MM.1S (cell line): ENCODE measurements around the gene PSMD11.
"Not testable (repeated sequence)": the region's sequence is repeated elsewhere in the genome, so short reads cannot be mapped to it uniquely, and the experiment has no call there.

Experiments used
- DNase-seq: peaks from one replicate; pipeline ENCODE4 v3.0.0-alpha.2; 2015
- H2AFZ ChIP-seq: fragments of 300-600 bp; sonication (generic); 2 replicates; pipeline ENCODE4 v1.6.0; 2016; ENCODE audit warnings: antibody characterized with exemption, low read length
- H3F3A ChIP-seq: fragments of 300-600 bp; sonication (generic); 2 replicates; pipeline ENCODE4 v1.6.1; 2016; ENCODE audit warnings: mild to moderate bottlenecking, antibody characterized with exemption, low read length, moderate library complexity, mixed read lengths; ENCODE audit not compliant: insufficient read depth
- H3K27ac ChIP-seq: fragments of 300-600 bp; sonication (generic); 2 replicates; pipeline ENCODE4 v1.5.1; 2016; ENCODE audit warnings: mild to moderate bottlenecking, low read length
- H3K27me3 ChIP-seq: fragments of 300-600 bp; sonication (generic); replicated peaks from 2 replicates; pipeline ENCODE4 v1.6.0; 2016; ENCODE audit warnings: low read length; ENCODE audit not compliant: insufficient read depth
- H3K36me3 ChIP-seq: fragments of 300-600 bp; sonication (generic); replicated peaks from 2 replicates; pipeline ENCODE4 v1.6.1; 2016; ENCODE audit warnings: mild to moderate bottlenecking, low read length, mixed read lengths; ENCODE audit not compliant: insufficient read depth
- H3K4me1 ChIP-seq: fragments of 300-600 bp; sonication (generic); 2 replicates; pipeline ENCODE4 v1.6.1; 2016; ENCODE audit warnings: low read length, mixed read lengths
- H3K4me2 ChIP-seq: fragments of 300-600 bp; sonication (generic); 2 replicates; pipeline ENCODE4 v1.6.0; 2016; ENCODE audit warnings: low read depth, low read length
- H3K4me3 ChIP-seq: fragments of 300-600 bp; sonication (generic); 2 replicates; pipeline ENCODE4 v1.5.1; 2016; ENCODE audit warnings: low read length, mixed read lengths
- H3K79me2 ChIP-seq: fragments of 300-600 bp; sonication (generic); 2 replicates; pipeline ENCODE4 v1.6.1; 2016; ENCODE audit warnings: mixed run types, low read length, mixed read lengths
- H3K9ac ChIP-seq: fragments of 300-600 bp; sonication (generic); 2 replicates; pipeline ENCODE4 v1.6.1; 2016; ENCODE audit warnings: low read length, mixed read lengths
- H3K9me2 ChIP-seq: fragments of 300-600 bp; sonication (generic); replicated peaks from 2 replicates; pipeline ENCODE4 v1.6.1; 2016; ENCODE audit warnings: mild to moderate bottlenecking, low read length, mixed read lengths; ENCODE audit not compliant: insufficient read depth
- H3K9me3 ChIP-seq: fragments of 300-600 bp; sonication (generic); replicated peaks from 2 replicates; pipeline ENCODE4 v1.6.1; 2016; ENCODE audit warnings: mild to moderate bottlenecking, low read length, mixed read lengths; ENCODE audit not compliant: insufficient read depth
- H4K20me1 ChIP-seq: fragments of 300-600 bp; sonication (generic); 2 replicates; pipeline ENCODE4 v1.6.1; 2016; ENCODE audit warnings: mild to moderate bottlenecking, low read length, moderate library complexity, mixed read lengths; ENCODE audit not compliant: insufficient read depth
- CTCF ChIP-seq: fragments of 300-600 bp; sonication (generic); IDR thresholded peaks from 2 replicates; pipeline ENCODE4 v1.5.1; 2016; ENCODE audit warnings: antibody characterized with exemption, low read length, mixed read lengths
- EZH2 ChIP-seq: fragments of 300-600 bp; sonication (generic); optimal IDR thresholded peaks from 2 replicates; pipeline ENCODE3; 2017; ENCODE audit warnings: low read depth, mild to moderate bottlenecking, antibody characterized with exemption, low read length, mixed read lengths
- EZH2phosphoT487 ChIP-seq: fragments of 300-600 bp; sonication (generic); IDR thresholded peaks from 2 replicates; pipeline ENCODE4 v1.6.1; 2018; ENCODE audit warnings: antibody characterized with exemption, low read length

PSMD11 gene

GRCh38 chr17:32449963-32450362, 5.7 kb downstream of the PSMD11 start:
- H3K4me3 ChIP-seq: no peak overlapping the region
- peaks cover 17% of the 10 kb centered on the region; the same call in 1 of the 2 replicates for H4K20me1 ChIP-seq
- DNase-seq: no peak
- H3K4me1 ChIP-seq: peaks cover 12% of the 10 kb centered on the region
- H3K79me2 ChIP-seq: peaks cover 100% of the 10 kb centered on the region
- peaks cover 4% of the 10 kb centered on the region; the same call in 1 of the 2 replicates for H3F3A ChIP-seq
- no peaks in the 10 kb centered on the region for H3K9me3 ChIP-seq
- H3K27me3 ChIP-seq: no peaks in the 10 kb centered on the region
- peaks cover 40% of the 10 kb centered on the region for H3K36me3 ChIP-seq
- H3K9ac ChIP-seq: no peak overlapping the region
- no peak overlapping the region for H3K27ac ChIP-seq
- no peaks in the 10 kb centered on the region for H3K9me2 ChIP-seq
- H3K4me2 ChIP-seq: no peak overlapping the region
- H2AFZ ChIP-seq: no peak overlapping the region
- no peak for TF ChIP-seq EZH2phosphoT487
- TF ChIP-seq EZH2: no peak
- TF ChIP-seq CTCF: no peak

GRCh38 chr17:32450379-32450778, 6.1 kb downstream of the PSMD11 start:
- peaks cover 44% of the 10 kb centered on the region for H3K36me3 ChIP-seq
- H3K27ac ChIP-seq, H3K4me3 ChIP-seq, H3K9me3 ChIP-seq, H3F3A ChIP-seq, H3K4me2 ChIP-seq, H3K9me2 ChIP-seq, H3K27me3 ChIP-seq, H3K9ac ChIP-seq, H2AFZ ChIP-seq, DNase-seq: not testable (repeated sequence)
- H3K79me2 ChIP-seq: peaks cover 100% of the 10 kb centered on the region
- peaks cover 15% of the 10 kb centered on the region for H3K4me1 ChIP-seq
- H4K20me1 ChIP-seq: peaks cover 17% of the 10 kb centered on the region; the same call in 1 of the 2 replicates

- Histone ChIP-seq H3K36me3 (peaks cover 46% of the 10 kb centered on the region), H3K79me2 (peaks cover 98% of the 10 kb centered on the region), H2AFZ (no peak overlapping the region), H3K27ac (no peak overlapping the region), H3K4me1 (peaks cover 6% of the 10 kb centered on the region), H3K9me3 (no peaks in the 10 kb centered on the region), H3K4me2 (no peak overlapping the region), H3K9me2 (no peaks in the 10 kb centered on the region), H3K4me3 (no peak overlapping the region), H4K20me1 (peaks cover 11% of the 10 kb centered on the region; the same call in 1 of the 2 replicates), H3K27me3 (no peaks in the 10 kb centered on the region), H3F3A (no peaks in the 10 kb centered on the region), H3K9ac (no peak overlapping the region)
- TF ChIP-seq CTCF (no peak), EZH2phosphoT487 (no peak), EZH2 (no peak)
- no peak for DNase-seq
Observed at GRCh38 chr17:32451879-32452278, 7.6 kb downstream of the PSMD11 start.

GRCh38 chr17:32452281-32452680, 8.0 kb downstream of the PSMD11 start:
- Histone ChIP-seq H2AFZ (no peak overlapping the region), H3K79me2 (peaks cover 98% of the 10 kb centered on the region), H3K4me1 (peaks cover 5% of the 10 kb centered on the region), H3K36me3 (peaks cover 42% of the 10 kb centered on the region), H3K9me3 (no peaks in the 10 kb centered on the region), H3K9me2 (no peaks in the 10 kb centered on the region), H3K9ac (no peak overlapping the region), H3K4me2 (no peak overlapping the region), H4K20me1 (peaks cover 9% of the 10 kb centered on the region; the same call in 1 of the 2 replicates), H3F3A (no peaks in the 10 kb centered on the region), H3K27me3 (no peaks in the 10 kb centered on the region), H3K27ac (no peak overlapping the region), H3K4me3 (no peak overlapping the region)
- DNase-seq: no peak
- TF ChIP-seq CTCF: no peak
- TF ChIP-seq EZH2phosphoT487: no peak
- TF ChIP-seq EZH2: no peak
